LNCaP clone FGC (cell line): Measurements from ENCODE around the gene DUSP3.

Experiments
- DNase-seq: peaks from one replicate; pipeline ENCODE4 v3.0.0-alpha.2; 2011; ENCODE audit warnings: low read depth
- H3K4me3 ChIP-seq: 2 replicates; pipeline ENCODE4 v1.5.1; 2011; ENCODE audit warnings: mild to moderate bottlenecking, low read depth, low read length, control low read depth
- TF ChIP-seq, protein P1 (sequence below): IDR thresholded peaks from 2 replicates; pipeline ENCODE4 v1.5.1; 2012; ENCODE audit warnings: mild to moderate bottlenecking; ENCODE audit not compliant: control insufficient read depth, insufficient read depth; ENCODE audit errors: extremely low read depth

DUSP3 gene

DNA sequence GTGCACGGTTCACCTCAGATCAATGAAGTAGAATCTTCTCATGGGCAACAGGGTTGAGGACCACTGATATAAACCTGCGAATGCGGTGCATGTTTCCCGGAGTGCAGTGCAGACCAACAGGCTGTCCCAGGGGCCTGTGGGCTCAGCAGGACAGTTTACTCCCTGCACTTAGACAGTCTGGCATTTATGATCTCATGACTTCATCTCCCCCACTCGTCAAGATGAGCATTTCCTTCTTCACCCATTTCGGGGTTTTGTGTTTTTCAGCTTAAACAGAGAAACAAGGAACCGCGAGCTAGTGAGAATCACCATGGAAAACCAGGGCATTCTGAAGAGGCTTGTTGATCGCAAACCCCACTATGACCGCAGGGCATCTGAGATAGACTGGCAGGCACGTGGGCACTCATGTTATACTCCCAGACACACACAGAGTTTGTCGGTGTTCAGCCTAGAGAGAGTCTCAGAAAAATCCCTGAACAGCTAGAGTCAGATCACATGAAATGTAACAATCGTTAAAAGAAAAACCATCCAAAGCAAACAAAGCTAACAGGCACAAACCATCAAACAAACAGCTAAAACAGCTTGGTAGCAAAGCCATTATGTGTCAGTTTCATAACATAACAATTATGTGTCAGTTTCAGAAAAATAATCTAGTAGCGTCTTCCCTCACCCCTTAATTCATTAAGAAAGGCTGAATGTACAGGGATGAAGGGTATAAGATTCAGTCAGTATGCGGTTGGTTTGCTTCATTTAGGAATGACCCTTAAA lies 4.3 kb upstream of the DUSP3 start:
- TF ChIP-seq, protein P1, sequence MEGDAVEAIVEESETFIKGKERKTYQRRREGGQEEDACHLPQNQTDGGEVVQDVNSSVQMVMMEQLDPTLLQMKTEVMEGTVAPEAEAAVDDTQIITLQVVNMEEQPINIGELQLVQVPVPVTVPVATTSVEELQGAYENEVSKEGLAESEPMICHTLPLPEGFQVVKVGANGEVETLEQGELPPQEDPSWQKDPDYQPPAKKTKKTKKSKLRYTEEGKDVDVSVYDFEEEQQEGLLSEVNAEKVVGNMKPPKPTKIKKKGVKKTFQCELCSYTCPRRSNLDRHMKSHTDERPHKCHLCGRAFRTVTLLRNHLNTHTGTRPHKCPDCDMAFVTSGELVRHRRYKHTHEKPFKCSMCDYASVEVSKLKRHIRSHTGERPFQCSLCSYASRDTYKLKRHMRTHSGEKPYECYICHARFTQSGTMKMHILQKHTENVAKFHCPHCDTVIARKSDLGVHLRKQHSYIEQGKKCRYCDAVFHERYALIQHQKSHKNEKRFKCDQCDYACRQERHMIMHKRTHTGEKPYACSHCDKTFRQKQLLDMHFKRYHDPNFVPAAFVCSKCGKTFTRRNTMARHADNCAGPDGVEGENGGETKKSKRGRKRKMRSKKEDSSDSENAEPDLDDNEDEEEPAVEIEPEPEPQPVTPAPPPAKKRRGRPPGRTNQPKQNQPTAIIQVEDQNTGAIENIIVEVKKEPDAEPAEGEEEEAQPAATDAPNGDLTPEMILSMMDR = no peak
- H3K4me3 ChIP-seq = no peak overlapping the region
- DNase-seq = no peak

DNA sequence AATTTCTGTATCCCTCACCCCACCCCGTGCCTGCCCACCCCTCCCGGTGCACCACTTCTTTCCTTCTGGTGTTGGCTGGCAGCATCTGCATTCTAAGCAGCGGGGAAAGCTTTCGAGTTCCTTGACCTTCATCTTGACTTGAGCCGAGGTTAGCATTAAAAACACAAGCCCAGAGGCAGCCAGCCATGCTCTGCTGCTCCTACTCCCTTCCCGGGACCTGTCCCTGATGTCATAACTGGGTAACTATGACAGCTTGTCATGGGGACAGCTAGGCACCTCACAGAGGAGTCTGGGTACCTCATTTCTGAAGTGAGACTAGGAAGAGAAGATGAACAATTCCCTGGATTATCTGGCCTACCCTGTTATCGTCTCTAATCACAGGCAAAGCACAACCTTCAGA lies 1.4 kb upstream of the DUSP3 start, which contains the start of gene CFAP97D1:
CFAP97D1 (plus strand) TSS at position 301 of the 400 bp plus-strand sequence; CDS start at position 329, 28 bp downstream.
- peak within 1 kb of the TSS; percentile 86 for H3K4me3 ChIP-seq
- TF ChIP-seq, protein P1 = no peak
- DNase-seq = no peak

DNA sequence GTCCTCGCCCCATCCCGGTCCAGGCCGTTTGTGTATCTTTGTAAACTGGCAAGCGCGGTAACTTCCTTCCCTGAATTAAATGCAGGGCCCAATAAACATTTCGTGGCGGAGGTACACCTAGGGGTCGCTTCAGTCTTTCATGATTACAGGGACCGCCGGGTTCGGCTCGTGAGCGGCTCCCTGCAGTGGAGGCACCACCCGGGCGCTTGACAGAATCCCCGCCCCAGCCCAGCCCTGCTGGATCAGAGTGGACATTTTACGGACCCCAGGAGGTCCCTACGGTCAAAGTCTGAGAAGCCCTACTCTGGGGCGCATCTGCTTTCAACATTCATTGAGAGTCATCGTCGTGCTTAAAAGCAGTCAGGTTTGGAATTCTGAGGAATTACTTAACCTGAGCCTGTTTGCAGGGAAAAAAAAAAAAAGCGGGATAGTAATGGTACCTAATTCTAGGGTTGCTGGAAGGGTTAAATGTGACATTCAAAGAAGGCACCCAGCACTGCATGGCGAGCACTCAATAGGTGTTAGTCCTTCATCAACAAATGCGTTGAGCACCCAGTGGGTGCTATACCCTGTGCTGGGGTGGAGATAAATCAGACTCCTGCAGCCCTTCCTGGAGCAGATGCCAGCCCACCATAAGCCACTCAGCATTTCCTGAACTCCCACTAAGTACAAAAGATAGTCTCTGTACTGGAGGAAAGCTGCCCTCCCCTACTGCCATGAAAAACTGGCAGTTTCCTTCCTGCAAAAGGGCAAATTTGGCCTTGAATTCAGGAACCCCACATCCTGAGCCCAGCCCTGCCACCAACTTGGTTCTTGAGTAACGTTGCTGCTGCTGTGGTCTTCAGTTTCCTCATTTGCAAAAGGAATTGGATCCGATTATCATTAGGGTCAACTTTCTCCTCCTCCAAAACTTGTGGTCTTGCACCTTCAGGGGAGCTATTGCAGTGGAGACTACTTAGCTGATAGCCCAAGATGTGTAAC lies 658 bp upstream of the DUSP3 start:
- H3K4me3 ChIP-seq = peak overlapping the region; percentile 86
- DNase-seq = no peak
- TF ChIP-seq, protein P1 = 0 out of 2 replicates have a peak, but pooled peaks have one; percentile 1

DNA sequence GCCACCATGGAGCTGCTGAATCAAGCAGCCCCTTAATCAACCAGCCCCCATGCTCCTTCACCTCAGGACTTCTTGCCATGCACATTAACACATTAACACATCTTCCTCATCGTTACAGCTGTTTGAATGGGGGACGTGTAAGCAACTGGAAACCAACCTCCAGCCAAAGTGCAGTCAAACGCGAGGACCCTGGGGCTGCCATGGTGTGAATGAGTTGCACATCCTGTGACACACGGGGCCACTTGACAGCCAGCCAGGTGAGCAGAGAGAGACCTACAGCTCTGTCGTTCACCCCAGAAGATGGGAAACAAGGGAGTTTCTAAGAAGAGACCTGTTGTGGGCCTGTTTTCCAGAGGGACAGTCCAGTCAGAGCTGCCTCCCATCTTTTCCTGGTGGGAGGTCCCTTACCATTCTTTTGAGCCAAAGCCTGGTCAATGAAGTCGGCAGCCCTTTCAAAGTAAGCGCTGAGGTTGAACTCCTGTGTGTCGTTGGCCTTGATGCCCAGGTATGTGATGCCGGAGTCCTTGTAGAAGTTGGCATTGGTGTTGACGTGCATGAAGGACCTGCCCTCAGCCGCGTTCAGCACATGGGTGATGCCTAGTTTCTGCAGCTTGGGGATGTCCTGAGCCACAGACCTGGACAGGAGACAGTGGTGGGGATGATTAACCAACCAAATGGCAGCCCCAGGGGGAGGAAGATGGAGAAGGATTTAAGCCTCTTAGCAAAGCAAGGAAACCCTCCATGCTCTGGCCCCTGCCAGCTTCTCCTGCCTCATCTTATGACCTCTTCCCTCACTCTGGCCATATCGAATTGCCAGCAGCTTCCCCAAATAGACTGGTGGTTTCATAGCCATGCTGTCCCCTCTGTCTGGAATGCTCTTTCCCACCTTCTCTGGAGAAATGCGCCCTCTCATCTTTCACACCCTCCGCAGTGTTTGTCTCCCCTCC lies 4.2 kb downstream of the DUSP3 start:
- DNase-seq = no peak
- H3K4me3 ChIP-seq = no peak overlapping the region
- TF ChIP-seq, protein P1 = no peak

DNA sequence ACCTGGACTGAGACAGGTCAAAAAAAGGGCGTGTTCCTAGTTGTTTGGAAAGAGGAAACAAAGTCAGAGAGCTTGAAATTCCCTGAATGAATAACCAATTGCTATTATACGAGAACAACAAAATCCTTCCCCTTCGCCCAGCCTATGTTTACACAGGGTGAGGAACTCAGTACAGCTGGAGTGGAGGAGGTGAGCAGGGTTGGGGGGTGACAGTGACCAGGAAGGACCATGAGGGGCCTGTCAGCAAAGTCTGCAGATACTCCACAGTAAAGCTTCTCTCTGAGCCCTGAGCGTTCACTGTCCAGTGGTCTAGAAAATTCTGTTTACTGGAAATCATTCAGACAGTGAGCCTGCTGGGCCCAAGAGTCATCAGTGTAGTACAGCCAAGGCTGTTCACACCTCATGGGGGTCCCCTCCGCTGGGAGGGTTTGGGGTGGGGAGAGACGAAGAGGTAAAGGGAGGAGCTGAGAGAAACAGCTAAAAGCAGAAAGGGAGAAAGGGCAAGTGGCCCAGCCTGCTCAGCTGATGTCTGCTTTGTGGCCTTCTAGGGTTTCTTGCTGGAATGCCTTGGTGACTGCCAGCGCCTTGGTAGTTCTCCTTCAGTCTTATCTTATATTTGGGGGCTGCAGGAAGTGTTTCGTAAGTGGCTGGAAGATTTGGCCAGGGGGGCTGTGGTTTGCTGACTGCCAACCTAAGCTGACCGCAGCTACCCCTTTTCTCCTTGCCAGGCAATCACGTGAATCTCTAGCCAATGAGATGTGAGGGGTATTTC lies 5.7 kb downstream of the DUSP3 start:
- DNase-seq = no peak
- no peak overlapping the region for H3K4me3 ChIP-seq
- TF ChIP-seq, protein P1 = no peak

DNA sequence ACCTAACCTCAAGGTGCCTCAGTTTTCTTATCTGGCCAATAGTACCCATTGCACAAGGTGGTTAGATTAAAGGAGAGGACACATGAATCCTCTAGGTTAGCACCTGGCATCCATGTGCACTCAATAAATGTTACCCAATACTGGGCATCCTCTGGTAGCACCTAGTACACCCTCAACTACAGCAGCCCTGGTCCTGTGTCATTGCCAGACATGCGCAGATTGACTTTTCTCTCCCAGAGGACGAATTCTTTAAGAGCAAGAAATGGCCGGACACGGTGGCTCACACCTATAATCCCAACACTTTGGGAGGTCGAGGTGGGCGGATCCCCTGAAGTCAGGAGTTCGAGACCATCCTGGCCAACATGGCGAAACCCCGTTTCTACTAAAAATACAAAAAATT lies 7.3 kb downstream of the DUSP3 start:
- H3K4me3 ChIP-seq = no peak overlapping the region
- no peak for DNase-seq
- TF ChIP-seq, protein P1 = no peak
